NCI-H510A treated with DMSO at 0.1 percent for 48 hours (cell line): ENCODE results near the gene MYZAP.

Experiments used
- DNase-seq: peaks from one replicate; lab custom pipeline; 2025; lab: John Stamatoyannopoulos, UW

Gene MYZAP

GRCh38 chr15:57663262-57663661, 71.6 kb downstream of the MYZAP start:
- DNase-seq = no peak

GRCh38 chr15:57665194-57665593, 73.5 kb downstream of the MYZAP start:
- no peak for DNase-seq

- no peak for DNase-seq
Observed at GRCh38 chr15:57665939-57666338, 74.2 kb downstream of the MYZAP start.

GRCh38 chr15:57667171-57667849, 75.6 kb downstream of the MYZAP start:
- DNase-seq = peak; percentile 2

GRCh38 chr15:57668016-57668415, 76.3 kb downstream of the MYZAP start:
- no peak for DNase-seq

- no peak for DNase-seq
Observed at GRCh38 chr15:57671636-57672035, 79.9 kb downstream of the MYZAP start.

GRCh38 chr15:57675481-57676181, 83.9 kb downstream of the MYZAP start:
- DNase-seq = no peak

GRCh38 chr15:57676585-57676984, 84.9 kb downstream of the MYZAP start:
- no peak for DNase-seq

GRCh38 chr15:57677204-57677603, 85.5 kb downstream of the MYZAP start:
- no peak for DNase-seq

GRCh38 chr15:57680021-57680420, 88.3 kb downstream of the MYZAP start:
- DNase-seq = no peak

- no peak for DNase-seq
Observed at GRCh38 chr15:57681011-57681410, 89.3 kb downstream of the MYZAP start.

GRCh38 chr15:57683481-57683880, 91.8 kb downstream of the MYZAP start:
- DNase-seq = no peak

- DNase-seq = peak; percentile 26
Observed at GRCh38 chr15:57684491-57685151, 92.9 kb downstream of the MYZAP start.

GRCh38 chr15:57685306-57686095, 93.8 kb downstream of the MYZAP start:
- DNase-seq = no peak

- no peak for DNase-seq
Observed at GRCh38 chr15:57686657-57687056, 95.0 kb downstream of the MYZAP start.

GRCh38 chr15:57690341-57690966, 98.8 kb downstream of the MYZAP start:
- no peak for DNase-seq

- DNase-seq = no peak
Observed at GRCh38 chr15:57691082-57691481, 99.4 kb downstream of the MYZAP start.

GRCh38 chr15:57692709-57693108, 101.0 kb downstream of the MYZAP start:
- DNase-seq = no peak

- no peak for DNase-seq
Observed at GRCh38 chr15:57694279-57694678, 102.6 kb downstream of the MYZAP start.

- peak; percentile 36 for DNase-seq
Observed at GRCh38 chr15:57696146-57696545, 104.4 kb downstream of the MYZAP start.

- no peak for DNase-seq
Observed at GRCh38 chr15:57697588-57697987, 105.9 kb downstream of the MYZAP start.

GRCh38 chr15:57698243-57698642, 106.5 kb downstream of the MYZAP start:
- peak; percentile 16 for DNase-seq
